A673 (cell line): Measurements from ENCODE around the gene CTNNA1. TPM values are rescaled to one million over a fixed set of nuclear protein-coding genes. Genes with fewer than 3 reads are reported as not detected.
"Not testable (repeated sequence)": the region's sequence is repeated elsewhere in the genome, so short reads cannot be mapped to it uniquely, and the experiment has no call there.

Source experiments
- BruUV-seq: library from RNA; stranded (reverse); fragments of 400-500 nt; replicated peaks from 2 replicates; lab custom pipeline; 2021; lab: Mats Ljungman, UMichigan
- CTCF ChIA-PET: fragments of 300-600 bp; sonication (Branson Sonifier 250); formaldehyde crosslinking; loops from one replicate; lab custom pipeline; 2022; ENCODE audit warnings: antibody characterized with exemption; lab: Charles Lee
- POLR2A ChIA-PET: fragments of 300-600 bp; sonication (Branson Sonifier 250); formaldehyde crosslinking; loops from one replicate; lab custom pipeline; 2022; ENCODE audit warnings: antibody characterized with exemption; ENCODE audit not compliant: low non-redundant PET; lab: Charles Lee
- DNase-seq: peaks from one replicate; pipeline ENCODE4 v3.0.0-alpha.2; 2015; ENCODE audit warnings: low spot score
- H3K27ac ChIP-seq: fragments of 200-600 bp; sonication (generic); 2 replicates; pipeline ENCODE4 v1.5.1; 2016; ENCODE audit warnings: mixed run types, low read depth, mild to moderate bottlenecking, mixed read lengths, antibody characterized with exemption, low read length; ENCODE audit not compliant: poor library complexity, severe bottlenecking
- H3K27me3 ChIP-seq: fragments of 200-600 bp; sonication (generic); replicated peaks from 2 replicates; pipeline ENCODE4 v1.6.1; 2017; ENCODE audit warnings: mixed run types, low read depth, mild to moderate bottlenecking, mixed read lengths, antibody characterized with exemption, low read length; ENCODE audit not compliant: insufficient read depth, poor library complexity
- H3K36me3 ChIP-seq: fragments of 200-600 bp; sonication (generic); 2 replicates; pipeline ENCODE4 v1.6.1; 2016; ENCODE audit warnings: mixed run types, mild to moderate bottlenecking, mixed read lengths, antibody characterized with exemption, low read length; ENCODE audit not compliant: insufficient read depth, poor library complexity, severe bottlenecking
- H3K4me1 ChIP-seq: fragments of 200-600 bp; sonication (generic); 2 replicates; pipeline ENCODE4 v1.6.1; 2017; ENCODE audit warnings: mixed run types, mild to moderate bottlenecking, mixed read lengths, antibody characterized with exemption, low read length; ENCODE audit not compliant: insufficient read depth, poor library complexity, severe bottlenecking
- H3K4me3 ChIP-seq: fragments of 200-600 bp; sonication (generic); 2 replicates; pipeline ENCODE4 v1.5.1; 2016; ENCODE audit warnings: low read depth, mixed run types, mild to moderate bottlenecking, mixed read lengths, low read length; ENCODE audit not compliant: poor library complexity, severe bottlenecking
- H3K9me3 ChIP-seq: fragments of 200-600 bp; sonication (generic); 2 replicates; pipeline ENCODE4 v1.6.1; 2016; ENCODE audit warnings: mixed run types, low read depth, mild to moderate bottlenecking, mixed read lengths, antibody characterized with exemption, low read length; ENCODE audit not compliant: poor library complexity, severe bottlenecking
- EZH2 ChIP-seq: fragments of 200-600 bp; sonication (generic); IDR thresholded peaks from 2 replicates; pipeline ENCODE4 v1.6.1; 2017; ENCODE audit warnings: borderline replicate concordance, low read depth, mild to moderate bottlenecking, mixed read lengths, antibody characterized with exemption, low read length; ENCODE audit not compliant: poor library complexity, severe bottlenecking
- intact Hi-C: fragments of 100-400 bp; cut with micrococcal nuclease; formaldehyde crosslinking; loops from one replicate; pipeline ENCODE4 v1.10.0; 2022; ENCODE audit not compliant: unreplicated experiment
- total RNA-seq: library from RNA; stranded (reverse); gene quantifications from 2 replicates; pipeline ENCODE4 v1.2.3, GENCODE V29; 2021
- TF ChIP-seq, protein P1 (sequence below): fragments of 300-800, 200-600 bp; sonication (generic); conservative IDR thresholded peaks from 2 replicates; pipeline ENCODE4 v1.5.1; 2017; ENCODE audit warnings: low read depth, mild to moderate bottlenecking, antibody characterized with exemption, low read length, moderate library complexity, mixed read lengths

CTNNA1 gene
- total RNA-seq, 1 experiment from 2014 or later = 249 TPM

DNA sequence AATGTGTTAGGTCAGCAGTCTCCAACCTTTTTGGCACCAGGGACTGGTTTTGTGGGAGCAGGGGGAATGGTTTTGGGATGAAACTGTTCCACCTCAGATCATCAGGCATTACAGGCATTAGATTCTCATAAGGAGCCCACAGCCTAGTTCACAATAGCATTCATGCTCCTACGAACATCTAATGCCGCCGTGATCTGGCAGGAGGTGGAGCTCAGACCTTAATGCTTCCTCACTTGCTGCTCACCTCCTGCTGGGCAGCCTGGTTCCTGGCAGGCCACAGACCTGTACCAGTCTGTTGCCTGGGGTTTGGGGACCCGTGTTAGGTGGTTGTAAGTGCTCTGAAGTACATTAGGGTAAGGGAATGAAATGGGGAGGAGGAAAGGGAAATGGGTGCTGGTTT lies 9.7 kb upstream of the CTNNA1 start:
- H3K27me3 ChIP-seq = no peaks in the 10 kb centered on the region
- H3K4me1 ChIP-seq = no peaks in the 10 kb centered on the region
- no TSS peak for BruUV-seq
- POLR2A ChIA-PET = no interaction called here
- intact Hi-C loops = no loop called here
- no peaks in the 10 kb centered on the region for H3K9me3 ChIP-seq
- no peak for DNase-seq
- no peak overlapping the region for H3K27ac ChIP-seq
- CTCF ChIA-PET = no interaction called here
- H3K4me3 ChIP-seq = no peak overlapping the region
- no peak for TF ChIP-seq EZH2
- TF ChIP-seq, protein P1, sequence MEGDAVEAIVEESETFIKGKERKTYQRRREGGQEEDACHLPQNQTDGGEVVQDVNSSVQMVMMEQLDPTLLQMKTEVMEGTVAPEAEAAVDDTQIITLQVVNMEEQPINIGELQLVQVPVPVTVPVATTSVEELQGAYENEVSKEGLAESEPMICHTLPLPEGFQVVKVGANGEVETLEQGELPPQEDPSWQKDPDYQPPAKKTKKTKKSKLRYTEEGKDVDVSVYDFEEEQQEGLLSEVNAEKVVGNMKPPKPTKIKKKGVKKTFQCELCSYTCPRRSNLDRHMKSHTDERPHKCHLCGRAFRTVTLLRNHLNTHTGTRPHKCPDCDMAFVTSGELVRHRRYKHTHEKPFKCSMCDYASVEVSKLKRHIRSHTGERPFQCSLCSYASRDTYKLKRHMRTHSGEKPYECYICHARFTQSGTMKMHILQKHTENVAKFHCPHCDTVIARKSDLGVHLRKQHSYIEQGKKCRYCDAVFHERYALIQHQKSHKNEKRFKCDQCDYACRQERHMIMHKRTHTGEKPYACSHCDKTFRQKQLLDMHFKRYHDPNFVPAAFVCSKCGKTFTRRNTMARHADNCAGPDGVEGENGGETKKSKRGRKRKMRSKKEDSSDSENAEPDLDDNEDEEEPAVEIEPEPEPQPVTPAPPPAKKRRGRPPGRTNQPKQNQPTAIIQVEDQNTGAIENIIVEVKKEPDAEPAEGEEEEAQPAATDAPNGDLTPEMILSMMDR = no peak
- H3K36me3 ChIP-seq = no peaks in the 10 kb centered on the region

DNA sequence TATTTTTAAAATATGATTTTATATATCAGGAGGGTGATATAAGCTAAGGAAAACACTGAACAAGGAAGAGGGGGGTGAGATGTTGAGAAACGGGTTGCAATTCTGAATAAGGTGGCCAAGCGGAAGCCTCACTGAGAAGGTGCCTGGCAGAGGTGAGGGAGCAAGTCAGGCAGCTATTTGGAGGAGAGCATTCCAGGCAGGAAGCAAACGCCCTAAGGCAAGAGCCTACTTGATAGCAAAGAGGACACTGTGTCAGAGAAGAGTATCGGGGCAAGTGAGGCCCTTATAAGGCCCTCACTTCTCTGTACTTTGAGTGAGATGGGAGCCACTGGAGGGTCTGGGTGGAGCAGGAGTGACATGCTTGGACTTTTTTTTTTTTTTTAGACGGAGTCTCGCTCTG lies 8.0 kb upstream of the CTNNA1 start:
- no peak for TF ChIP-seq EZH2
- TF ChIP-seq, protein P1 = no peak
- intact Hi-C loops = no loop called here
- no TSS peak for BruUV-seq

DNA sequence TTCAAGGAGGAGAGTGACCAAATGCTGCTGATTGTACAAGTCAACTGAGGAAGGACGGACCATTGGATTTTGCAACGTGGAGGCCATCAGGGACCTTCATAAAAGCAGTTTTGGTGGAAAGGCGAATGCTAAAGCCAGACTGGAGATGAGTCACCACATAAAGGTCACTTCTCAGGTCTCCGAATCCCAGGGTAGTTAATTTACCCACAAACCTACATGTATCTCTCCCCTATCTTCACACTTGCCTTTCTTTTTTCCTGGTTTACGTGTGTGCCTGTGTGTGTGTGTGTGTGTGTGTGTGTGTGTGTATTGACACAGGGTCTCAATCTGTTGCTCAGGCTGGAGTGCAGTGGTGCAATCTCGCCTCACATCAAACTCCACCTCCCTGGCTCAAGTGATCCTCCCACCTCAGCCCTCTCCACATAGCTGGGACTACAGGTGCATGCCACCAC lies 4.6 kb upstream of the CTNNA1 start:
- no peaks in the 10 kb centered on the region for H3K36me3 ChIP-seq
- ChIA-PET CTCF (no interaction called here), POLR2A (no interaction called here)
- H3K27me3 ChIP-seq = no peaks in the 10 kb centered on the region
- intact Hi-C loops = no loop called here
- peaks cover 8% of the 10 kb centered on the region for H3K4me1 ChIP-seq
- H3K4me3 ChIP-seq = no peak overlapping the region
- no TSS peak for BruUV-seq
- TF ChIP-seq, protein P1 = no peak
- no peak for TF ChIP-seq EZH2
- DNase-seq = no peak
- H3K27ac ChIP-seq = no peak overlapping the region
- no peaks in the 10 kb centered on the region for H3K9me3 ChIP-seq

More for the DNA sequence above, 8.0 kb upstream of the CTNNA1 start:
- no peaks in the 10 kb centered on the region for H3K4me1 ChIP-seq
- no peaks in the 10 kb centered on the region for H3K27me3 ChIP-seq
- no peak for DNase-seq
- ChIA-PET POLR2A (no interaction called here), CTCF (interaction anchor here (0.7 kb wide), 1 partner anchor 429 kb away, joined by 3 read pairs; no protein-coding TSS in a partner anchor)
- no peak overlapping the region for H3K4me3 ChIP-seq
- no peaks in the 10 kb centered on the region for H3K36me3 ChIP-seq
- H3K27ac ChIP-seq = no peak overlapping the region
- H3K9me3 ChIP-seq = no peaks in the 10 kb centered on the region

DNA sequence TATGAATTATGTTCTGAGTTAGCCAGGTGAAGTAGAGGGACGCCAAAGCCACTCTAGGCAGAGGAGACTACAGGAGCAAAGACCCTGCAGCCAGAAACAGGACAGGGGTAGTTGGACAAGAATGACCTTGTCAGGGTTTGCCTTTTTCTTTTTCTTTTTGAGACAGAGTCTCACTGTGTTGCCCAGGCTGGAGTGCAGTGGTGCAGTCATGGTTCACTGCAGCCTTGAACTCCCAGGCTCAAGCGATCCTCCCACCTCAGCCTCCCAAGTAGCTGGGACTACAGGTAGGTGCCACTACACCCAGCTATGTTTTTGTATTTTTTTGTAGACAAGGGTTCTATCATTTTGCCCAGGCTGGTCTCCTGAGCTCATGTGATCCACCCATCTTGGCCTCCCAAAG lies 1.9 kb upstream of the CTNNA1 start:
- intact Hi-C loops = loop anchor here (5.0 kb wide), 1 partner anchor 511 kb away; no protein-coding TSS in a partner anchor
- H3K27ac ChIP-seq, DNase-seq, H3K4me3 ChIP-seq, BruUV-seq, H3K36me3 ChIP-seq, POLR2A ChIA-PET, H3K9me3 ChIP-seq, H3K27me3 ChIP-seq, CTCF ChIA-PET: not testable (repeated sequence)
- H3K4me1 ChIP-seq = peaks cover 15% of the 10 kb centered on the region
